Calu3 (cell line): ENCODE data around the gene ZNF616. TPM values are rescaled to one million over a fixed set of nuclear protein-coding genes. Genes with fewer than 3 reads are reported as not detected.

Experiments used
- BruUV-seq: library from RNA; stranded (reverse); fragments of 400-500 nt; replicated peaks from 2 replicates; lab custom pipeline; 2021; lab: Mats Ljungman, UMichigan
- CTCF ChIA-PET: fragments of 300-600 bp; sonication (Branson Sonifier 250); formaldehyde crosslinking; loops from one replicate; lab custom pipeline; 2022; ENCODE audit warnings: antibody characterized with exemption; lab: Charles Lee
- DNase-seq: peaks from one replicate; pipeline ENCODE4 v3.0.0; 2022
- H3K27ac Mint-ChIP-seq: one replicate; pipeline ENCODE4 v1.8.0; 2022; ENCODE audit warnings: mixed read lengths; ENCODE audit not compliant: unreplicated experiment
- H3K27me3 Mint-ChIP-seq: one replicate; pipeline ENCODE4 v1.8.0; 2022; ENCODE audit warnings: mixed read lengths; ENCODE audit not compliant: unreplicated experiment
- H3K36me3 Mint-ChIP-seq: one replicate; pipeline ENCODE4 v1.8.0; 2022; ENCODE audit warnings: mild to moderate bottlenecking, moderate library complexity, mixed read lengths; ENCODE audit not compliant: insufficient read depth, unreplicated experiment
- H3K4me1 Mint-ChIP-seq: one replicate; pipeline ENCODE4 v1.8.0; 2022; ENCODE audit warnings: mild to moderate bottlenecking, low read depth, mixed read lengths; ENCODE audit not compliant: unreplicated experiment
- H3K4me3 Mint-ChIP-seq: one replicate; pipeline ENCODE4 v1.8.0; 2022; ENCODE audit warnings: mild to moderate bottlenecking, low read depth, moderate library complexity, mixed read lengths; ENCODE audit not compliant: unreplicated experiment
- H3K9me3 Mint-ChIP-seq: one replicate; pipeline ENCODE4 v1.8.0; 2022; ENCODE audit warnings: low read depth, mixed read lengths; ENCODE audit not compliant: unreplicated experiment
- intact Hi-C: fragments of 100-400 bp; cut with micrococcal nuclease; formaldehyde crosslinking; loops from one replicate; pipeline ENCODE4 v1.10.0; 2022; ENCODE audit not compliant: unreplicated experiment
- total RNA-seq: library from RNA; stranded (reverse); gene quantifications from 2 replicates; pipeline ENCODE4 v1.2.3, GENCODE V29; 2022
- TF ChIP-seq, protein P1 (sequence below): fragments of 200-600 bp; IDR thresholded peaks from one replicate; pipeline ENCODE4 v1.8.0; 2022; ENCODE audit warnings: antibody characterized with exemption; ENCODE audit not compliant: unreplicated experiment

ZNF616 gene
- total RNA-seq, 1 experiment from 2014 or later = 8.9 TPM

GRCh38 chr19:52170304-52170703 lies 30.6 kb upstream of the ZNF616 start:
- no peaks in the 10 kb centered on the region for H3K27me3 Mint-ChIP-seq
- DNase-seq = no peak
- H3K4me1 Mint-ChIP-seq = peaks cover 12% of the 10 kb centered on the region
- intact Hi-C loops = loop anchor here (2.0 kb wide), 1 partner anchor 18 kb away; no protein-coding TSS in a partner anchor
- H3K36me3 Mint-ChIP-seq = peaks cover 23% of the 10 kb centered on the region
- TF ChIP-seq, protein P1, sequence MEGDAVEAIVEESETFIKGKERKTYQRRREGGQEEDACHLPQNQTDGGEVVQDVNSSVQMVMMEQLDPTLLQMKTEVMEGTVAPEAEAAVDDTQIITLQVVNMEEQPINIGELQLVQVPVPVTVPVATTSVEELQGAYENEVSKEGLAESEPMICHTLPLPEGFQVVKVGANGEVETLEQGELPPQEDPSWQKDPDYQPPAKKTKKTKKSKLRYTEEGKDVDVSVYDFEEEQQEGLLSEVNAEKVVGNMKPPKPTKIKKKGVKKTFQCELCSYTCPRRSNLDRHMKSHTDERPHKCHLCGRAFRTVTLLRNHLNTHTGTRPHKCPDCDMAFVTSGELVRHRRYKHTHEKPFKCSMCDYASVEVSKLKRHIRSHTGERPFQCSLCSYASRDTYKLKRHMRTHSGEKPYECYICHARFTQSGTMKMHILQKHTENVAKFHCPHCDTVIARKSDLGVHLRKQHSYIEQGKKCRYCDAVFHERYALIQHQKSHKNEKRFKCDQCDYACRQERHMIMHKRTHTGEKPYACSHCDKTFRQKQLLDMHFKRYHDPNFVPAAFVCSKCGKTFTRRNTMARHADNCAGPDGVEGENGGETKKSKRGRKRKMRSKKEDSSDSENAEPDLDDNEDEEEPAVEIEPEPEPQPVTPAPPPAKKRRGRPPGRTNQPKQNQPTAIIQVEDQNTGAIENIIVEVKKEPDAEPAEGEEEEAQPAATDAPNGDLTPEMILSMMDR = no peak
- peak overlapping the region; percentile 94 for H3K27ac Mint-ChIP-seq
- peak overlapping the region; percentile 85 for H3K4me3 Mint-ChIP-seq
- peaks cover 10% of the 10 kb centered on the region for H3K9me3 Mint-ChIP-seq
- no TSS peak for BruUV-seq
- CTCF ChIA-PET = interaction anchor here (0.6 kb wide), 1 partner anchor 9 kb away, joined by 4 read pairs; no protein-coding TSS in a partner anchor

GRCh38 chr19:52155596-52156359 lies 16.0 kb upstream of the ZNF616 start:
- Mint-ChIP-seq H3K27ac (no peak overlapping the region), H3K4me1 (no peaks in the 10 kb centered on the region), H3K9me3 (peaks cover 39% of the 10 kb centered on the region), H3K4me3 (no peak overlapping the region), H3K27me3 (no peaks in the 10 kb centered on the region), H3K36me3 (peaks cover 6% of the 10 kb centered on the region)
- intact Hi-C loops = no loop called here
- DNase-seq = no peak
- CTCF ChIA-PET = no interaction called here
- BruUV-seq = no TSS peak
- TF ChIP-seq, protein P1 = no peak

- H3K36me3 Mint-ChIP-seq = peaks cover 6% of the 10 kb centered on the region
- no peak overlapping the region for H3K27ac Mint-ChIP-seq
- BruUV-seq = no TSS peak
- no peaks in the 10 kb centered on the region for H3K27me3 Mint-ChIP-seq
- CTCF ChIA-PET = no interaction called here
- no peak for DNase-seq
- H3K9me3 Mint-ChIP-seq = peaks cover 10% of the 10 kb centered on the region
- intact Hi-C loops = no loop called here
- no peak overlapping the region for H3K4me3 Mint-ChIP-seq
- TF ChIP-seq, protein P1 = no peak
- no peaks in the 10 kb centered on the region for H3K4me1 Mint-ChIP-seq
These were observed 8.5 kb upstream of the ZNF616 start for GRCh38 chr19:52148256-52148655.

GRCh38 chr19:52142001-52142595 lies 2.4 kb upstream of the ZNF616 start:
- intact Hi-C loops = no loop called here
- no peaks in the 10 kb centered on the region for H3K27me3 Mint-ChIP-seq
- TF ChIP-seq, protein P1 = no peak
- H3K4me3 Mint-ChIP-seq = no peak overlapping the region
- CTCF ChIA-PET = no interaction called here
- H3K27ac Mint-ChIP-seq = no peak overlapping the region
- DNase-seq = no peak
- peaks cover 25% of the 10 kb centered on the region for H3K36me3 Mint-ChIP-seq
- peaks cover 11% of the 10 kb centered on the region for H3K4me1 Mint-ChIP-seq
- H3K9me3 Mint-ChIP-seq = peaks cover 7% of the 10 kb centered on the region
- BruUV-seq = no TSS peak
